IPS-18c (cell line): ENCODE results near the gene TBC1D22B.
"Not testable (repeated sequence)": the region's sequence is repeated elsewhere in the genome, so short reads cannot be mapped to it uniquely, and the experiment has no call there.

Experiments
- H3K4me3 ChIP-seq: 2 replicates; pipeline ENCODE4 v1.7.0; 2013; ENCODE audit warnings: low read depth, mild to moderate bottlenecking, low read length, moderate library complexity; ENCODE audit not compliant: insufficient read depth
- H3K9me3 ChIP-seq: one replicate; pipeline ENCODE4 v1.6.1; 2013; ENCODE audit warnings: mild to moderate bottlenecking, low read length, moderate library complexity; ENCODE audit not compliant: control insufficient read depth, insufficient read depth

TBC1D22B gene

GRCh38 chr6:37323580-37323979, 66.0 kb downstream of the TBC1D22B start:
- Histone ChIP-seq H3K4me3 (no peak overlapping the region), H3K9me3 (no peaks in the 10 kb centered on the region)

- Histone ChIP-seq H3K9me3 (no peaks in the 10 kb centered on the region), H3K4me3 (no peak overlapping the region)
These were observed 66.8 kb downstream of the TBC1D22B start for GRCh38 chr6:37324131-37325033.

GRCh38 chr6:37330345-37330744, 72.8 kb downstream of the TBC1D22B start:
- H3K4me3 ChIP-seq, H3K9me3 ChIP-seq: not testable (repeated sequence)

- no peaks in the 10 kb centered on the region for H3K9me3 ChIP-seq
- no peak overlapping the region for H3K4me3 ChIP-seq
These were observed 73.5 kb downstream of the TBC1D22B start for GRCh38 chr6:37331047-37331446.

GRCh38 chr6:37332894-37333293, 75.3 kb downstream of the TBC1D22B start:
- H3K4me3 ChIP-seq, result no peak overlapping the region
- H3K9me3 ChIP-seq, result no peaks in the 10 kb centered on the region

GRCh38 chr6:37334047-37334446, 76.5 kb downstream of the TBC1D22B start:
- H3K9me3 ChIP-seq, result no peaks in the 10 kb centered on the region

GRCh38 chr6:37338317-37338716, 80.7 kb downstream of the TBC1D22B start:
- H3K4me3 ChIP-seq, H3K9me3 ChIP-seq: not testable (repeated sequence)

More at GRCh38 chr6:37334047-37334446, 76.5 kb downstream of the TBC1D22B start:
- H3K4me3 ChIP-seq, result no peak overlapping the region

- Histone ChIP-seq H3K4me3 (no peak overlapping the region), H3K9me3 (no peaks in the 10 kb centered on the region)
These were observed 81.2 kb downstream of the TBC1D22B start for GRCh38 chr6:37338745-37339255.

- Histone ChIP-seq H3K9me3 (no peaks in the 10 kb centered on the region), H3K4me3 (no peak overlapping the region)
These were observed 82.4 kb downstream of the TBC1D22B start for GRCh38 chr6:37339741-37340638.

GRCh38 chr6:37340639-37340943, 83.0 kb downstream of the TBC1D22B start:
- no peaks in the 10 kb centered on the region for H3K9me3 ChIP-seq
- no peak overlapping the region for H3K4me3 ChIP-seq

- no peak overlapping the region for H3K4me3 ChIP-seq
- peaks cover 2% of the 10 kb centered on the region for H3K9me3 ChIP-seq
These were observed 85.7 kb downstream of the TBC1D22B start for GRCh38 chr6:37343248-37343647.

GRCh38 chr6:37344308-37344707, 86.7 kb downstream of the TBC1D22B start:
- Histone ChIP-seq H3K9me3 (peaks cover 2% of the 10 kb centered on the region), H3K4me3 (no peak overlapping the region)

- not testable (repeated sequence) for H3K4me3 ChIP-seq, H3K9me3 ChIP-seq
These were observed 88.2 kb downstream of the TBC1D22B start for GRCh38 chr6:37345804-37346203.

- H3K9me3 ChIP-seq, result peaks cover 2% of the 10 kb centered on the region
- no peak overlapping the region for H3K4me3 ChIP-seq
These were observed 89.6 kb downstream of the TBC1D22B start for GRCh38 chr6:37347177-37347576.

- Histone ChIP-seq H3K9me3 (peaks cover 3% of the 10 kb centered on the region), H3K4me3 (no peak overlapping the region)
These were observed 90.1 kb downstream of the TBC1D22B start for GRCh38 chr6:37347670-37348111.

GRCh38 chr6:37351027-37351426, 93.5 kb downstream of the TBC1D22B start:
- H3K4me3 ChIP-seq, result no peak overlapping the region
- H3K9me3 ChIP-seq, result peaks cover 4% of the 10 kb centered on the region

- Histone ChIP-seq H3K4me3 (no peak overlapping the region), H3K9me3 (peaks cover 2% of the 10 kb centered on the region)
These were observed 94.8 kb downstream of the TBC1D22B start for GRCh38 chr6:37352384-37352783.
